Ascending aorta (tissue), 2 donors: ENCODE data around the gene L1CAM. TPM values are rescaled to one million over a fixed set of nuclear protein-coding genes. Genes with fewer than 3 reads are reported as not detected.

Experiments used
- DNase-seq, 2 donors: peaks; one replicate each; pipeline ENCODE4 v3.0.0-alpha.2; 2019; ENCODE audit warnings: low spot score in 2 of 2
- H3K27ac ChIP-seq, 2 donors: fragments of 200-600 bp; sonication (generic); one replicate each; pipeline ENCODE4 v1.5.1; 2016 to 2017; ENCODE audit warnings: mild to moderate bottlenecking in 1 of 2
- H3K27me3 ChIP-seq: fragments of 200-600 bp; sonication (generic); one replicate; pipeline ENCODE4 v1.5.1; 2017
- H3K36me3 ChIP-seq, 2 donors: fragments of 200-600 bp; sonication (generic); one replicate each; pipeline ENCODE4 v1.5.1; 2016
- H3K4me1 ChIP-seq, 2 donors: fragments of 200-600 bp; sonication (generic); one replicate each; pipeline ENCODE4 v1.5.1; 2016 to 2017; ENCODE audit warnings: mild to moderate bottlenecking in 1 of 2
- H3K4me3 ChIP-seq, 2 donors: fragments of 200-600 bp; sonication (generic); one replicate each; pipeline ENCODE4 v1.5.1; 2016 to 2017; ENCODE audit warnings: mild to moderate bottlenecking in 1 of 2
- H3K9me3 ChIP-seq, 2 donors: fragments of 200-600 bp; sonication (generic); one replicate each; pipeline ENCODE4 v1.5.1; 2016
- intact Hi-C: fragments of 100-400 bp; cut with DNase I; formaldehyde crosslinking; loops from one replicate; pipeline ENCODE4 v1.15.1; 2023
- total RNA-seq: library from RNA; depleted of rRNA; stranded (reverse); fragments of >200 nt; gene quantifications from one replicate; pipeline ENCODE4 v1.1.0, GENCODE V29; 2016
- TF ChIP-seq, protein P1 (sequence below), 3 experiments: fragments of 200-600 bp in 2 of 3; fragments of 450-650 bp in 1 of 3; sonication (generic) in 2 of 3; IDR thresholded peaks; one replicate each; pipeline ENCODE4 v1.5.1; 2016 to 2019; ENCODE audit warnings: antibody characterized with exemption in 3 of 3, mild to moderate bottlenecking in 1 of 3, moderate library complexity in 1 of 3

Gene L1CAM
- total RNA-seq, 1 donor from 2014 or later, result 25.8 TPM

GRCh38 chrX:153884590-153884989 lies 1.4 kb downstream of the L1CAM start:
- H3K27ac ChIP-seq, result no peak overlapping the region
- H3K4me1 ChIP-seq, result no peaks in the 10 kb centered on the region
- no peaks in the 10 kb centered on the region for H3K36me3 ChIP-seq
- DNase-seq, result no peak
- H3K27me3 ChIP-seq, result peaks cover 12% of the 10 kb centered on the region
- H3K4me3 ChIP-seq, result no peak overlapping the region
- intact Hi-C loops, result no loop called here
- TF ChIP-seq, protein P1, sequence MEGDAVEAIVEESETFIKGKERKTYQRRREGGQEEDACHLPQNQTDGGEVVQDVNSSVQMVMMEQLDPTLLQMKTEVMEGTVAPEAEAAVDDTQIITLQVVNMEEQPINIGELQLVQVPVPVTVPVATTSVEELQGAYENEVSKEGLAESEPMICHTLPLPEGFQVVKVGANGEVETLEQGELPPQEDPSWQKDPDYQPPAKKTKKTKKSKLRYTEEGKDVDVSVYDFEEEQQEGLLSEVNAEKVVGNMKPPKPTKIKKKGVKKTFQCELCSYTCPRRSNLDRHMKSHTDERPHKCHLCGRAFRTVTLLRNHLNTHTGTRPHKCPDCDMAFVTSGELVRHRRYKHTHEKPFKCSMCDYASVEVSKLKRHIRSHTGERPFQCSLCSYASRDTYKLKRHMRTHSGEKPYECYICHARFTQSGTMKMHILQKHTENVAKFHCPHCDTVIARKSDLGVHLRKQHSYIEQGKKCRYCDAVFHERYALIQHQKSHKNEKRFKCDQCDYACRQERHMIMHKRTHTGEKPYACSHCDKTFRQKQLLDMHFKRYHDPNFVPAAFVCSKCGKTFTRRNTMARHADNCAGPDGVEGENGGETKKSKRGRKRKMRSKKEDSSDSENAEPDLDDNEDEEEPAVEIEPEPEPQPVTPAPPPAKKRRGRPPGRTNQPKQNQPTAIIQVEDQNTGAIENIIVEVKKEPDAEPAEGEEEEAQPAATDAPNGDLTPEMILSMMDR (IDR thresholded peaks at IDR 0.05), result no peak
- no peaks in the 10 kb centered on the region for H3K9me3 ChIP-seq

- Histone ChIP-seq H3K36me3 (no peaks in the 10 kb centered on the region), H3K4me1 (no peaks in the 10 kb centered on the region), H3K9me3 (no peaks in the 10 kb centered on the region), H3K27me3 (peaks cover 12% of the 10 kb centered on the region), H3K27ac (no peak overlapping the region), H3K4me3 (no peak overlapping the region)
- TF ChIP-seq, protein P1 (IDR thresholded peaks at IDR 0.05), result no peak
- intact Hi-C loops, result no loop called here
- no peak for DNase-seq
Observed at GRCh38 chrX:153884136-153884535, 1.8 kb downstream of the L1CAM start.

DNA sequence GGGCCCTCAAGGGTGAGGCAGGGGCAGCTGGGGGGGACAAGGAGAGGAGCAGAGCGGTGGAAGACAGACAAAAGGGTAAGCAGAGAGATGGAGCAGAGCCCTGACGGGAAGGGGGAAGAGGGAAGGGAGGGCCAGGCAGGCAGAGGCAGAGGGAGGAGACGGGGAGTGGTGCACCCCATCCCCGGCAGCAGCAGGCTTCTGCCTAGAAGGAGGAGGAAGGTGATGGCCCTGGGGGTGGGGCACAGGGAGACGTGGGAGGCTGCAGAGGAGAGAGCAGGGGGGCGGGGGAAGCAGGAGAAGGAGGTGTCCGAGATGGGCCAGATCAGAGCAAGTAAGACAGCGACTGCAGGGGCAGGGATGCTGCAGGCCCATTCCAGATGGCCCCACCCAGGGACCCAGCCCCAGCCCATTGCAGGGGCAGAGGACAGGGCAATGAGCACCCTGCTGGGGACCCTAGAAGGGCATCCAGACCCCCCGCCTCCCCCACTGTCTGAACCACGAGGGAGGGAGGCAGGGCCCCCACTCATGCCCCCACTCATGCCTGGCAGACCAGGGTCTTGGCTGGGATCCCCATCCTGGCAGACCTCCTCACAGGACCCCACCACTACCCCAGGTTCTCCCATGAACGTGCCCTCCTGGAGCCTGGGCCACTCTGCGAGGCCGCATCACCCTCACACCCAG lies 2.7 kb downstream of the L1CAM start:
- TF ChIP-seq, protein P1 (IDR thresholded peaks at IDR 0.05), result no peak
- intact Hi-C loops, result no loop called here
- Histone ChIP-seq H3K9me3 (no peaks in the 10 kb centered on the region), H3K27ac (no peak overlapping the region), H3K27me3 (peaks cover 12% of the 10 kb centered on the region), H3K36me3 (no peaks in the 10 kb centered on the region), H3K4me3 (no peak overlapping the region), H3K4me1 (no peaks in the 10 kb centered on the region)
- no peak for DNase-seq

GRCh38 chrX:153882557-153882956 lies 3.4 kb downstream of the L1CAM start:
- Histone ChIP-seq H3K27me3 (peaks cover 12% of the 10 kb centered on the region), H3K9me3 (no peaks in the 10 kb centered on the region), H3K27ac (no peak overlapping the region), H3K4me3 (no peak overlapping the region), H3K4me1 (no peaks in the 10 kb centered on the region), H3K36me3 (no peaks in the 10 kb centered on the region)
- intact Hi-C loops, result no loop called here
- TF ChIP-seq, protein P1 (IDR thresholded peaks at IDR 0.05), result no peak
- no peak for DNase-seq

DNA sequence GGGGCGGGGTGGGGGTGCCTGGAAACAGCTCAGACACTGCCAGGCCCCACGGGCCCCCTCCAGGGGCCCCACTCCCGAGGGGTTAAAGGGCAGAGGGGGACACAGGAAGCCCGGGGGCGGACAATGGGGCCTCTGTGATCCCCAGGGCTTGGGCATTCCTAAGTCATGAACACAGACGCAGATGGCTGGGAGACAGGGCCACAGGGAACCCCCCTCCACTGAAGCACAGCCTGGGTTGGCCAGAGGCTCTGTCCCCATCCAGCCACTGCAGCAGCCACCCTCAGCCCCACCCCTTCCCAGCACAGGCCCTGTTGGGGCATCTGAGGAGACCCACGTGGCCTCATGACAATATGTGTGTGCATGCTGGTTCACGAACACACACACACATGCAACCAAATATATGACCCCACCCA lies 3.9 kb downstream of the L1CAM start:
- H3K36me3 ChIP-seq, result no peaks in the 10 kb centered on the region
- no peaks in the 10 kb centered on the region for H3K4me1 ChIP-seq
- H3K27me3 ChIP-seq, result peaks cover 12% of the 10 kb centered on the region
- H3K9me3 ChIP-seq, result no peaks in the 10 kb centered on the region
- TF ChIP-seq, protein P1 (IDR thresholded peaks at IDR 0.05), result no peak
- no peak overlapping the region for H3K27ac ChIP-seq
- no peak overlapping the region for H3K4me3 ChIP-seq
- intact Hi-C loops, result no loop called here
- no peak for DNase-seq

DNA sequence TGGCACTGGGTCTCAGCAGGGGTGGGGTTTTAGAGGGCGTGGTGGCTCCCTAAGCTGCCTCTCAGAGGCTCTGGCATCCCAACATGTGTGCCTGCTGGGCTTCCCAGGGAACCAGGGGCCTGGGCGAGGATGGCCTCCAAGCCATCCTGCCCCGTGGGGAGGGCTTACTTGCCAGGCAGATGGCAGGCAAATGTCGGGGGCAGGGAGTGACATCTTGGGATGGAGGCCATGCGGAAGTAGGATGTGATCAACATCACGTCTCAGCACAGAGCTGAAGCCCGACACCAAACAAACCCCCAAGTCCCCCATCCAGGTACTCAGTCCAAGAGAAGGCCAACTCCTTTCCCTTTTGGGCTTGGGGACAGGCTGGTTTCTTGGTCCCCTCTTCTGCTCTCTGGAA lies 4.7 kb downstream of the L1CAM start:
- TF ChIP-seq, protein P1 (IDR thresholded peaks at IDR 0.05), result no peak
- no peak for DNase-seq
- Histone ChIP-seq H3K9me3 (no peaks in the 10 kb centered on the region), H3K27ac (no peak overlapping the region), H3K36me3 (no peaks in the 10 kb centered on the region), H3K4me1 (no peaks in the 10 kb centered on the region), H3K4me3 (no peak overlapping the region), H3K27me3 (peaks cover 8% of the 10 kb centered on the region)
- intact Hi-C loops, result no loop called here
